GM10248 (cell line): ENCODE measurements around the gene RIMBP2.
"Not testable (repeated sequence)": the region's sequence is repeated elsewhere in the genome, so short reads cannot be mapped to it uniquely, and the experiment has no call there.

Experiments
- CTCF ChIA-PET: fragments of 300-600 bp; sonication (Branson Sonifier 250); formaldehyde crosslinking; extraction: SDS; loops from one replicate; lab custom pipeline; 2021; ENCODE audit warnings: antibody characterized with exemption; lab: Yijun Ruan, JAX
- POLR2A ChIA-PET: fragments of 350-650 bp; sonication (Branson Sonifier 250); formaldehyde crosslinking; extraction: SDS; loops from one replicate; lab custom pipeline; 2020; ENCODE audit warnings: antibody characterized with exemption; lab: Yijun Ruan, JAX
- DNase-seq: peaks from one replicate; pipeline ENCODE4 v3.0.0; 2012; ENCODE audit errors: extremely low spot score
- CTCF ChIP-seq: IDR thresholded peaks from 2 replicates; pipeline ENCODE4 v1.5.1; 2012; ENCODE audit warnings: mild to moderate bottlenecking, low read depth; ENCODE audit errors: extremely low read depth, missing control alignments, control extremely low read depth

RIMBP2 gene

GRCh38 chr12:130590685-130591084 is 125.4 kb downstream of the RIMBP2 start:
- DNase-seq: no peak
- POLR2A ChIA-PET: no interaction called here
- CTCF ChIA-PET: interaction anchor here (1.5 kb wide), 1 partner anchor 11 kb away, joined by 3 read pairs; no protein-coding TSS in a partner anchor
- no peak for TF ChIP-seq CTCF

DNA sequence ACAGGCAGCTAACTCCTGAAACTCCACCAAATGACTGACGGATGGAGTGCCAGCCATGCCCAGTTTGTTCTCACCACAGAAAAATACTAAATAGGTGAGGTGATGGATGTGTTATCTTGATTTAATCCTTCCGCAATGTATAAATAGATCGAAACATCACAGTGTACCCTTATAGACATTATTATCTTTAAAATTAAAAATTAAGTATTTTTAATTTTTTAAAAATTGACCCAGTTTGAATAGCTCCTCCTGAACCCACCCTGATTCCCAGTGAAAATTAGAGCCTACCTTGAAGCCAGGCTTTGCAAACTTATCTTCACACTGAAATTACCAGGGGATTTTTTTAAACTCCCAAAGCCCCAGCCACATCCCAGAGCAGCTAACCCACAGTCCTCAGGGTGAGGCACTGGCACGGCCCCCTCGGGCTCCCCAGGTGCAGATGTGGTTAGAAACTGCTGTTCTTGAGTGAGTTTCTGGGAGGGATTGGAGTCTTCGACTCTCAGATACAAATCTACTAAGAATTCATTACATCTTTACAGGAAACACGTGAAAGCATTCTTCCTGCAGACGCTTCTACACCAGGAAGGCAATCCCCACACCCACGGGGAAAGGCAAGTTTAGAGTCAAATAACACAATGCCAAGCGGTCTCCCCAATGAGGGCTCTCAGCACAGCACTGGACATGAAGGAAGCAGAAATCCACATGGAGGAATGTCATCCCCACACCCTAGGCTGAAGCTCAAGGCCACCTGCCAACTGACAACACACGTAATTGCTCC is 126.4 kb downstream of the RIMBP2 start:
- no peak for TF ChIP-seq CTCF
- ChIA-PET CTCF (interaction anchor here (1.5 to 1.6 kb wide), 2 partner anchors 12 kb away, joined by 3 read pairs; no protein-coding TSS in a partner anchor), POLR2A (no interaction called here)
- DNase-seq: no peak

- TF ChIP-seq CTCF: no peak
- POLR2A ChIA-PET: no interaction called here
- CTCF ChIA-PET: interaction anchor here (1.1 to 1.6 kb wide), 2 partner anchors 11 to 14 kb away, joined by 3 read pairs; no protein-coding TSS in a partner anchor
- no peak for DNase-seq
These were observed 127.2 kb downstream of the RIMBP2 start for GRCh38 chr12:130588696-130589539.

GRCh38 chr12:130587966-130588365 is 128.1 kb downstream of the RIMBP2 start:
- ChIA-PET CTCF (interaction anchor here (1.1 kb wide), 1 partner anchor 15 kb away, joined by 3 read pairs; no protein-coding TSS in a partner anchor), POLR2A (no interaction called here)
- DNase-seq: no peak
- TF ChIP-seq CTCF: no peak

- CTCF ChIA-PET, DNase-seq, POLR2A ChIA-PET: not testable (repeated sequence)
These were observed 131.6 kb downstream of the RIMBP2 start for GRCh38 chr12:130584475-130584874.

- no peak for TF ChIP-seq CTCF
- POLR2A ChIA-PET: no interaction called here
- CTCF ChIA-PET: no interaction called here
These were observed 132.3 kb downstream of the RIMBP2 start for GRCh38 chr12:130583800-130584199.

GRCh38 chr12:130583317-130583716 is 132.8 kb downstream of the RIMBP2 start:
- no peak for TF ChIP-seq CTCF
- DNase-seq: no peak
- ChIA-PET CTCF (interaction anchor here (0.8 kb wide), 1 partner anchor 15 kb away, joined by 3 read pairs; no protein-coding TSS in a partner anchor), POLR2A (no interaction called here)

More at GRCh38 chr12:130583800-130584199, 132.3 kb downstream of the RIMBP2 start:
- DNase-seq: no peak
